Aorta (tissue), 5 donors: ENCODE measurements around the gene DOCK3. TPM values are rescaled to one million over a fixed set of nuclear protein-coding genes. Genes with fewer than 3 reads are reported as not detected.
A peak's percentile ranks its signal among the peaks of the same experiment; 100 is the strongest.

ENCODE experiments used
- ATAC-seq: fragments of 200-7000 bp; cut with Tn5 transposase; one replicate; pipeline ENCODE4 v1.9.1; 2022; ENCODE audit warnings: moderate library complexity; ENCODE audit not compliant: low FRiP score
- DNase-seq, 2 donors: peaks; one replicate each; pipeline ENCODE4 v3.0.0-alpha.2; 2020
- H3K27ac ChIP-seq, 2 donors: one replicate each; pipeline ENCODE4 v1.5.1; 2013; ENCODE audit warnings: low read length in 2 of 2, mild to moderate bottlenecking in 2 of 2, moderate library complexity in 2 of 2, control low read depth in 1 of 2, inconsistent platforms in 1 of 2, low read depth in 1 of 2
- H3K27me3 ChIP-seq, 2 donors: one replicate each; pipeline ENCODE4 v1.6.1; 2013; ENCODE audit warnings: control low read depth in 1 of 2, low read length in 1 of 2, mild to moderate bottlenecking in 1 of 2, moderate library complexity in 1 of 2; ENCODE audit not compliant: insufficient read depth in 2 of 2, control insufficient read depth in 1 of 2
- H3K36me3 ChIP-seq, 2 donors: one replicate each; pipeline ENCODE4 v1.6.1; 2013; ENCODE audit warnings: control low read depth in 1 of 2, low read length in 1 of 2, mild to moderate bottlenecking in 1 of 2; ENCODE audit not compliant: insufficient read depth in 2 of 2, control insufficient read depth in 1 of 2
- H3K4me1 ChIP-seq, 2 donors: one replicate each; pipeline ENCODE4 v1.6.1; 2013; ENCODE audit warnings: low read length in 2 of 2, control low read depth in 1 of 2, mild to moderate bottlenecking in 1 of 2, moderate library complexity in 1 of 2; ENCODE audit not compliant: insufficient read depth in 2 of 2, control insufficient read depth in 1 of 2
- H3K4me3 ChIP-seq, 2 donors: one replicate each; pipeline ENCODE4 v1.5.1; 2013; ENCODE audit warnings: low read length in 2 of 2, control low read depth in 1 of 2, mild to moderate bottlenecking in 1 of 2
- H3K9me3 ChIP-seq: one replicate; pipeline ENCODE4 v1.6.1; 2013; ENCODE audit warnings: mild to moderate bottlenecking, low read length; ENCODE audit not compliant: control insufficient read depth
- WGBS, 2 donors: extraction: QIAGEN DNeasy Blood & Tissue Kit; methylation state at CpG; one replicate each; pipeline ENCODE4 v1.1.7; 2013; 5-methylcytosine and 5-hydroxymethylcytosine counted together
- intact Hi-C, 2 donors: fragments of 100-400 bp; cut with DNase I; formaldehyde crosslinking; loops; one replicate each; pipeline versions ENCODE4 v1.14.2 to v1.15.0; 2022
- polyA plus RNA-seq, 2 donors: library from polyadenylated mRNA; stranded (reverse); fragments of 200-250 nt; gene quantifications; one replicate each; pipeline ENCODE4 v1.2.3, GENCODE V29; 2013
- total RNA-seq, 2 donors: library from RNA; stranded (reverse); fragmentation: NEBNext Ultra II Directional; extraction: Animal tissue kit (Norgen Biotek cat#: 25700); gene quantifications; one replicate each; pipeline ENCODE4 v1.2.1, GENCODE V29; 2021
- donor health status: healthy with polysubstance abuse.
- donor health status: Bipolar disorder and iron deficiency.
- donor health status: DM: no; HTN: no; CAD: no.
- donor health status: DM: no; HTN: no; CAD: no.
- donor health status: DM: yes; HTN: yes; CAD: no.

DOCK3 gene
- total and polyA plus RNA-seq, 4 donors = 0.31 to 0.97 (median 0.55) TPM

- no peaks in the 10 kb centered on the region for H3K36me3 ChIP-seq
- H3K4me1 ChIP-seq = no peaks in the 10 kb centered on the region
- H3K27ac ChIP-seq = no peak overlapping the region
- no peaks in the 10 kb centered on the region for H3K9me3 ChIP-seq
- H3K4me3 ChIP-seq = no peak overlapping the region
- WGBS, 2 donors = 56 to 85% methylated on average over 2 to 3 of the region's 3 CpGs
- ATAC-seq (no peak), DNase-seq (peak; percentile 13 to 45)
- intact Hi-C loops = no loop called here
- H3K27me3 ChIP-seq = no peaks in the 10 kb centered on the region
Observed at GRCh38 chr3:50655009-50655830, 19.5 kb upstream of the DOCK3 start.

GRCh38 chr3:50656417-50657195, 18.1 kb upstream of the DOCK3 start:
- Histone ChIP-seq H3K4me3 (no peak overlapping the region), H3K27ac (no peak overlapping the region), H3K4me1 (no peaks in the 10 kb centered on the region), H3K9me3 (no peaks in the 10 kb centered on the region), H3K27me3 (no peaks in the 10 kb centered on the region), H3K36me3 (no peaks in the 10 kb centered on the region)
- DNase-seq = peak in 1 of 2 donors; percentile 21
- WGBS, 2 donors = 69 to 75% methylated on average over 8 of the region's 8 CpGs
- intact Hi-C loops = no loop called here
- no peak for ATAC-seq

- peak in 1 of 2 donors; percentile 26 for DNase-seq
Observed at GRCh38 chr3:50657407-50657806, 17.3 kb upstream of the DOCK3 start.

GRCh38 chr3:50657816-50658215, 16.9 kb upstream of the DOCK3 start:
- ATAC-seq (no peak), DNase-seq (peak in 1 of 2 donors; percentile 35)
- no peaks in the 10 kb centered on the region for H3K4me1 ChIP-seq
- intact Hi-C loops = no loop called here
- no peaks in the 10 kb centered on the region for H3K9me3 ChIP-seq
- no peaks in the 10 kb centered on the region for H3K27me3 ChIP-seq
- 95 to 98% methylated on average over 3 of the region's 3 CpGs for WGBS, 2 donors
- H3K36me3 ChIP-seq = no peaks in the 10 kb centered on the region
- H3K4me3 ChIP-seq = no peak overlapping the region
- no peak overlapping the region for H3K27ac ChIP-seq

More at GRCh38 chr3:50657407-50657806, 17.3 kb upstream of the DOCK3 start:
- H3K4me3 ChIP-seq = no peak overlapping the region
- no peaks in the 10 kb centered on the region for H3K27me3 ChIP-seq
- ATAC-seq = no peak
- 95 to 97% methylated on average over 5 of the region's 5 CpGs for WGBS, 2 donors
- no peaks in the 10 kb centered on the region for H3K4me1 ChIP-seq
- no peak overlapping the region for H3K27ac ChIP-seq
- H3K36me3 ChIP-seq = no peaks in the 10 kb centered on the region
- no peaks in the 10 kb centered on the region for H3K9me3 ChIP-seq
- intact Hi-C loops = no loop called here

- DNase-seq (peak in 1 of 2 donors; percentile 27), ATAC-seq (no peak)
- Histone ChIP-seq H3K4me1 (no peaks in the 10 kb centered on the region), H3K27ac (no peak overlapping the region), H3K27me3 (no peaks in the 10 kb centered on the region), H3K9me3 (no peaks in the 10 kb centered on the region), H3K4me3 (no peak overlapping the region), H3K36me3 (no peaks in the 10 kb centered on the region)
- 92 to 95% methylated on average over 6 of the region's 6 CpGs for WGBS, 2 donors
- intact Hi-C loops = no loop called here
Observed at GRCh38 chr3:50658416-50658815, 16.3 kb upstream of the DOCK3 start.

- intact Hi-C loops = no loop called here
- Histone ChIP-seq H3K27ac (no peak overlapping the region), H3K4me1 (no peaks in the 10 kb centered on the region), H3K9me3 (no peaks in the 10 kb centered on the region), H3K36me3 (no peaks in the 10 kb centered on the region), H3K27me3 (no peaks in the 10 kb centered on the region), H3K4me3 (no peak overlapping the region)
- 95 to 96% methylated on average over 3 of the region's 3 CpGs for WGBS, 2 donors
- ATAC-seq (no peak), DNase-seq (peak in 1 of 2 donors; percentile 51)
Observed at GRCh38 chr3:50658831-50659230, 15.9 kb upstream of the DOCK3 start.

GRCh38 chr3:50660386-50660785, 14.3 kb upstream of the DOCK3 start:
- peak in 1 of 2 donors; percentile 46 for DNase-seq
- intact Hi-C loops = no loop called here
- Histone ChIP-seq H3K4me1 (no peaks in the 10 kb centered on the region), H3K4me3 (no peak overlapping the region), H3K27me3 (no peaks in the 10 kb centered on the region), H3K27ac (no peak overlapping the region), H3K36me3 (no peaks in the 10 kb centered on the region), H3K9me3 (no peaks in the 10 kb centered on the region)
- 95 to 96% methylated on average over 10 of the region's 10 CpGs for WGBS, 2 donors
- ATAC-seq = no peak

- 83 to 84% methylated on average over 6 of the region's 6 CpGs for WGBS, 2 donors
- no peaks in the 10 kb centered on the region for H3K9me3 ChIP-seq
- ATAC-seq (no peak), DNase-seq (peak in 1 of 2 donors; percentile 39)
- intact Hi-C loops = no loop called here
- H3K27ac ChIP-seq = no peak overlapping the region
- H3K27me3 ChIP-seq = no peaks in the 10 kb centered on the region
- H3K36me3 ChIP-seq = no peaks in the 10 kb centered on the region
- H3K4me3 ChIP-seq = no peak overlapping the region
- no peaks in the 10 kb centered on the region for H3K4me1 ChIP-seq
Observed at GRCh38 chr3:50661321-50661837, 13.3 kb upstream of the DOCK3 start.
